Measurements from ENCODE around the gene RANBP1. TPM values are rescaled to one million over a fixed set of nuclear protein-coding genes. Genes with fewer than 3 reads are reported as not detected.

Gene RANBP1
- total RNA-seq, result 100 to 1,000 TPM; 148 to 159 TPM

GRCh38 chr22:20115691-20116375 is at the start of gene RANBP1:
Gene RANBP1, plus strand, starts transcription at chr22:20116104. Its CDS starts 81 bp downstream, at chr22:20116185.

DNA sequence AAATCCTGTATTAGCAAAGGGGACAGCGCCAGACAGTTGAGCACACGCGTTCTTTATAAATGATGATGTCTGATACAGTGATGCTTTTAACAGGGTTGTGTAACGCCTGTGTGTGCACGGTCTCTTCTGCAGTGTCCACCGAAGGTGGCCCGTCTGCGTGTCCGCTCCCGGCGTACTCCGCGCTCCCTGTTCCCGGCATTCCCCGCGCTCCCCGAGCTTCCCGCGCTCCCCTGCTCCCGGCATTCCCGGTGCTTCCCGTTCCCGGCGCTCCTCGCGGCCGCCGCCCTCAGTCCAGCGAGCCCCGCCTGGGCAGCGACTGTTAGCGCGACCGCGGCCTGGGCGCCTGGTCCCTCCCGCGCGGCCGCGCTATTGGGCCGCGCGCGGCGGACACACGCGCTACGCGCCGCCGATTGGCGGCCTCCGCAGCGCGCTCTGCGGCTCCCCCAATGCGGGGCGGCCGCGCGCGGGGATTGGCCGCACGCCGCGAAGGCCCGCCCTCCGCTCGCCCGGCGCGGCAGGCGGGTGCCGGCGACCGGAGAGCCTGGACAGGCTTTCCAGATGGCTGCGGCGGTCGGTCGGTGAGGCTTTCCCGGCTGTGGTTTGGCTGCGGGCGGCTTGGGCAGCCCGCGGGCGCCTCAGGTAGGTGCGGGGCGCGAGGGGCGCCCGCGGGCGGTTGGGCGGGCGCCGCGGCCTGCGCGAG is 36.0 kb upstream of the RANBP1 start, which contains the start of gene DGCR8:
Gene DGCR8, plus strand, starts transcription at position 497 of the 700 bp plus-strand sequence. CDS start 5,723 bp downstream, outside the sequence.

DNA sequence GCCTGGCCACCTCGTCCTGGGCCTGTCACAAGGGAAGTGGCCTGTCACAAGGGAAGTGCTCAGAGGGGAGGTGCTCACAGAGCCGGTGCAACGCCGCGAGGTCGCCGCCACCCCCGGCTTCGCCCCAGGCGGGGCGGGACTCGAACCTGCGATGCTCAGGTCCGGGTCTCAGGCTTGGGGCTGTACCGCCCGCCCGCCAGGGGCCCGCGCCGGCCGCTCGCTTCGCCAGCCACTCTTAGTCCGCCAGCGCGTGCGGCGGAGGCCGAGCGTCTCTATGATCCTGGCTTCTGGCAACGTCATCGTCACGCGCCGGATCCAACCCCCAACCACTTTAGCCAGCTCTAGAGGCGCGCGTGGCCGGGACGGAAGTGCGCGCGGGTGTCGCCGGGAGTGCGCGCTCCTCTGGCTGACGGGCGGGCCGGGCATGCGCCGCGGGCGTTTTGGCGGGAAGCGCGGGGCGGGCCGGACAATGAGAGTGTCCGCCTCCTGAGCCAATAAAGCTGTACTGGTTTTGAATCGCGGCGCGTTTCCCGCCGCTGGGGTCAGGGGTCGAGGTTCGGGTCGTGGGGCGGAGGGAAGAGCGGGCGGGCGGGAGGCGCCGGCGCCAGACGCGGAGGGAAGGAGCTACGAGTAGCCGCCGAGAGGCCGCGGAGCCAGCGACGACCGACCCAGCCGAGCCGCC is 1.2 kb downstream of the RANBP1 start, which contains the start of gene TRMT2A:
Gene TRMT2A, minus strand, starts transcription at position 276 of the 682 bp plus-strand sequence. CDS start 320 bp downstream, outside the sequence.

DNA sequence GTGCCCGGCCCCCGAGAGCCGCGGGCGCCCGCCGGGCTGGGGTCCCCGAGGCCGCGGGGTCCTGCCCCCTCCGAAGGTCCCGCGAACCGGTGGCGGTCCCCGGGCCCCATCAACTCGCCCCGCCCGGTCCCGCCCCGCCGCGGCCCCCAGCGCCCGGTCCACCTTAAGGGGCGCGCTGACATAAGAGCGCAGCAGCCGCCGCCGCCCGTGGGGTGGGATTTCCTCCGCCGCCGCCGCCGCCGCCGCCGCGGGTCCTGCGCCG is 15.6 kb downstream of the RANBP1 start, which contains the start of gene ZDHHC8:
Gene ZDHHC8, plus strand, starts transcription at position 208 of the 262 bp plus-strand sequence. CDS start 144 bp downstream, outside the sequence.

DNA sequence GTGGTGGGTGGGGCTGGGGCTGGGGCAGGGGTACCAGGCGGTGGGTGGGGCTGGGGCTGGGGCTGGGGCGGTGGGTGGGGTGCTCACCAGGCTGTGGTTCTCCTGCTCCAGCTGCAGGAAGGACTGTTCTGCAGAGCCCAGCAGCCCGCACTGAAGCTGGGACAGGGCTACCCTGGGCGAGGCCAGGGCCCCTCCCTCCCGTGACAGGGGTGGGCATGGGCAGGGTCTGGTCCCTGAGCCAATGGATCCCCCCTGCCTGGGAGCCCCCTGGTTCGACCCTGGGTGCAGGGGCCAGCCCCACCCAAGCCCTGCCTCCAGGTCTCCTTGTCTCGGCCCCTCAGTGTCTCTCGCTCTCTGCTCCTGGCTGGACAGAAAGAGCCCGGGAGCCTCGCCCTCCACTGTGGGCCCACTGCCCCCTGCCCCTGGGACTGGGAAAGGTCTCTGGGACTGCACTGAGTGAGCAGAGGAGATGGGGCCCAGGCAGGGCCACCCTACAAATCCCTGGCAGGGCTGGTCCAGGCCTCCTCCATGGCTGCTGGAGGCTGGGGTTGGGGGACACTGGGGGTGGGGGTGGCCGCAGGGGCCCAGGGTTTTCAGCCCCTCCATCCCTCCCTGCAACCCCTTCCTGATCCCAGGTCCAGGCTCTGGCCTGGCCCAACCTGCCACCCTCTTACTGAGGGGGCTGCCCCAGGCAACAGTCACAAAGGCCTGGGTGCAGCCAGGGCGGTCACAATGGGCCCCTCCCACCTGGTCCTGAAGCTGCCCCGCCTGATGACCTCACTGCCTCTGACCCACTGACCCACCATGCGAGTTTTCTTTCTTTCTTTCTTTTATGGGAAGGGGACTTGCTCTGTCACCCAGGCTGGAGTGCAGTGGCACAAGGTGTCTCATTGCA is 34.7 kb downstream of the RANBP1 start, which contains the start of gene CCDC188:
Gene CCDC188, minus strand, starts transcription at position 675 of the 895 bp plus-strand sequence. Its CDS starts 69 bp downstream, at position 606.

Small RNA genes lying within 50 kb of the gene (microRNA-seq; reads per million reads assigned to microRNA genes)
- gene MIR6816 (ENCODE audit: borderline microRNAs expressed, borderline replicate concordance), result not detected

Other genes starting within 250 kb of the RANBP1 start
- 10 to 100 TPM; 64.4 to 66.3 TPM for gene COMT, start 174.3 kb upstream of the RANBP1 start, total RNA-seq
- gene TXNRD2, start 174.3 kb upstream of the RANBP1 start, total RNA-seq, result 10 to 100 TPM; 16.7 to 17.0 TPM
- gene ARVCF, start 99.3 kb upstream of the RANBP1 start, total RNA-seq, result 1 to 10 TPM; 1.3 to 1.8 TPM
- gene TANGO2, start 95.0 kb upstream of the RANBP1 start, total RNA-seq, result 10 to 100 TPM; 29.1 to 31.9 TPM
- 10 to 100 TPM; 43.5 to 47.7 TPM for gene DGCR8, start 35.9 kb upstream of the RANBP1 start, total RNA-seq
- 10 to 100 TPM; 81.2 to 88.8 TPM for gene TRMT2A, start 1.1 kb downstream of the RANBP1 start, total RNA-seq
- gene ZDHHC8, start 15.7 kb downstream of the RANBP1 start, total RNA-seq, result 10 to 100 TPM; 63.6 to 68.4 TPM
- gene CCDC188, start 35.0 kb downstream of the RANBP1 start, total RNA-seq, result under 1 TPM in 1 of 2 experiments, not detected in 1; 0.14 TPM
- 1 to 10 TPM; 5.2 to 5.4 TPM for gene RTN4R, start 152.2 kb downstream of the RANBP1 start, total RNA-seq
- gene DGCR6L, start 204.0 kb downstream of the RANBP1 start, total RNA-seq, result 10 to 100 TPM; 67.8 to 67.9 TPM

Measured in activated naive CD4-positive, alpha-beta T cell treated with anti-CD3 and anti-CD28 coated beads, Interleukin-2, amount 10 ng/mL, durations not matched to agents 5 hours and 36 hours (primary cell).